Measurements from ENCODE around the gene S100P.

- no peak for TF ChIP-seq CTCF (IDR thresholded peaks at IDR 0.05)
- TF ChIP-seq POLR2A (IDR thresholded peaks at IDR 0.05) = no peak
- TF ChIP-seq POLR2AphosphoS5 (IDR thresholded peaks at IDR 0.05) = no peak
- TF ChIP-seq EP300 (IDR thresholded peaks at IDR 0.05) = no peak
Measured at GRCh38 chr4:6710996-6711395, 17.3 kb downstream of the S100P start.

Data from gastroesophageal sphincter (tissue), 3 donors.